Measurements from ENCODE around the gene TOB2.

Gene TOB2

GRCh38 chr22:41397143-41397811, 49.3 kb downstream of the TOB2 start:
- ChIA-PET POLR2A (no interaction called here), CTCF (interaction anchor here (0.8 to 1.7 kb wide), 3 partner anchors 9 to 129 kb away, joined by 3 to 8 read pairs (median 4); no protein-coding TSS in a partner anchor)
- no peak for TF ChIP-seq CTCF (IDR thresholded peaks at IDR 0.05; ENCODE audit: control extremely low read depth, extremely low read depth, low read depth, missing control alignments)
- no peak for DNase-seq (ENCODE audit: extremely low spot score)

- ChIA-PET CTCF (interaction anchor here (1.7 kb wide), 2 partner anchors 131 to 137 kb away, joined by 4 to 8 read pairs; no protein-coding TSS in a partner anchor), POLR2A (no interaction called here)
- no peak for TF ChIP-seq CTCF (IDR thresholded peaks at IDR 0.05; ENCODE audit: control extremely low read depth, extremely low read depth, low read depth, missing control alignments)
- no peak for DNase-seq (ENCODE audit: extremely low spot score)
These were observed 50.9 kb downstream of the TOB2 start for GRCh38 chr22:41395531-41396240.

- no peak for DNase-seq (ENCODE audit: extremely low spot score)
- TF ChIP-seq CTCF (IDR thresholded peaks at IDR 0.05; ENCODE audit: control extremely low read depth, extremely low read depth, low read depth, missing control alignments), result no peak
- ChIA-PET POLR2A (no interaction called here), CTCF (interaction anchor here (1.0 kb wide), 2 partner anchors 9 to 124 kb away, joined by 3 to 4 read pairs; no protein-coding TSS in a partner anchor)
These were observed 52.6 kb downstream of the TOB2 start for GRCh38 chr22:41394012-41394356.

GRCh38 chr22:41387341-41387740, 59.3 kb downstream of the TOB2 start:
- no peak for TF ChIP-seq CTCF (IDR thresholded peaks at IDR 0.05; ENCODE audit: control extremely low read depth, extremely low read depth, low read depth, missing control alignments)
- CTCF ChIA-PET, result interaction anchor here (1.6 kb wide), 1 partner anchor 14 kb away, joined by 3 read pairs; no protein-coding TSS in a partner anchor
- POLR2A ChIA-PET, result no interaction called here
- DNase-seq (ENCODE audit: extremely low spot score), result no peak

GRCh38 chr22:41384128-41384527, 62.5 kb downstream of the TOB2 start:
- no peak for DNase-seq (ENCODE audit: extremely low spot score)
- POLR2A ChIA-PET, result no interaction called here
- CTCF ChIA-PET, result interaction anchor here (1.1 to 5.9 kb wide), 3 partner anchors 19 to 143 kb away, joined by 3 to 36 read pairs (median 4); no protein-coding TSS in a partner anchor
- no peak for TF ChIP-seq CTCF (IDR thresholded peaks at IDR 0.05; ENCODE audit: control extremely low read depth, extremely low read depth, low read depth, missing control alignments)

All from GM10248 (cell line).